Measurements from ENCODE around the gene AHNAK.

DNA sequence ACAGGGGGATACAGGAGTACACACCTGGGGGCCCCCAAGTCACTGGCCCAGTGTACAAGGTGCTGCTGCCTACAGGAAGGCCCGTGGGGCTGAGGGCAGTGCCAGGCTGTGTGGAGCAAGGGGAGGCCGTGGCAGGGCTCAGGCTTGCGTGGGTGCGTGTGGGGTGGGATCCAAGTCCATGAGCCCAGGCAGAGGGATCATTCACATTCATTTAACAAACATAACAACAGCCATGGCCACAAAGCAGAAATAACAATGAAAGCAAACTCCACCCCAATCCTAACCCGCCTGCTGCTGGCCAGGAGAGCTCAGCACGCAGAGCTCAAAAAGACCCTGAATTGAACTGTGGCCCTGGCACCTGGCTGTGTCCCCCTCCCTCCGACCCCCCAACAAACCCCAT, 144.8 kb downstream of the AHNAK start:
- TF ChIP-seq, protein P1, sequence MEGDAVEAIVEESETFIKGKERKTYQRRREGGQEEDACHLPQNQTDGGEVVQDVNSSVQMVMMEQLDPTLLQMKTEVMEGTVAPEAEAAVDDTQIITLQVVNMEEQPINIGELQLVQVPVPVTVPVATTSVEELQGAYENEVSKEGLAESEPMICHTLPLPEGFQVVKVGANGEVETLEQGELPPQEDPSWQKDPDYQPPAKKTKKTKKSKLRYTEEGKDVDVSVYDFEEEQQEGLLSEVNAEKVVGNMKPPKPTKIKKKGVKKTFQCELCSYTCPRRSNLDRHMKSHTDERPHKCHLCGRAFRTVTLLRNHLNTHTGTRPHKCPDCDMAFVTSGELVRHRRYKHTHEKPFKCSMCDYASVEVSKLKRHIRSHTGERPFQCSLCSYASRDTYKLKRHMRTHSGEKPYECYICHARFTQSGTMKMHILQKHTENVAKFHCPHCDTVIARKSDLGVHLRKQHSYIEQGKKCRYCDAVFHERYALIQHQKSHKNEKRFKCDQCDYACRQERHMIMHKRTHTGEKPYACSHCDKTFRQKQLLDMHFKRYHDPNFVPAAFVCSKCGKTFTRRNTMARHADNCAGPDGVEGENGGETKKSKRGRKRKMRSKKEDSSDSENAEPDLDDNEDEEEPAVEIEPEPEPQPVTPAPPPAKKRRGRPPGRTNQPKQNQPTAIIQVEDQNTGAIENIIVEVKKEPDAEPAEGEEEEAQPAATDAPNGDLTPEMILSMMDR (conservative IDR thresholded peaks at IDR 0.05; ENCODE audit: low read length): no peak
- TF ChIP-seq EZH2phosphoT487 (IDR thresholded peaks at IDR 0.05; ENCODE audit: borderline replicate concordance, low read depth, low read length): no peak

Measured in OCI-LY7 (cell line).